OCI-LY7 (cell line): Measurements from ENCODE around the gene STAG1. TPM values are rescaled to one million over a fixed set of nuclear protein-coding genes. Genes with fewer than 3 reads are reported as not detected.
"Not testable (repeated sequence)": the region's sequence is repeated elsewhere in the genome, so short reads cannot be mapped to it uniquely, and the experiment has no call there.

Experiments
- BruUV-seq: library from RNA; stranded (reverse); fragments of 400-500 nt; replicated peaks from 2 replicates; lab custom pipeline; 2021; lab: Mats Ljungman, UMichigan
- CTCF ChIA-PET: fragments of 300-600 bp; sonication (Branson Sonifier 250); formaldehyde crosslinking; loops from one replicate; lab custom pipeline; 2022; ENCODE audit warnings: antibody characterized with exemption; ENCODE audit not compliant: unreplicated experiment; lab: Charles Lee
- POLR2A ChIA-PET: fragments of 300-600 bp; sonication (Branson Sonifier 250); formaldehyde crosslinking; loops from one replicate; lab custom pipeline; 2022; ENCODE audit warnings: antibody characterized with exemption; lab: Charles Lee
- DNase-seq: peaks from one replicate; pipeline ENCODE4 v3.0.0-alpha.2; 2015; ENCODE audit warnings: low spot score
- H2AFZ ChIP-seq: fragments of 200-600 bp; sonication (generic), shearing (Covaris generic); 2 replicates; pipeline ENCODE4 v1.6.1; 2014; ENCODE audit warnings: mild to moderate bottlenecking, antibody characterized with exemption, low read length, moderate library complexity
- H3K27ac ChIP-seq: fragments of 200-600 bp; sonication (generic); 2 replicates; pipeline ENCODE4 v1.5.1; 2014; ENCODE audit warnings: mixed run types, low read depth, mild to moderate bottlenecking, moderate library complexity, low read length, inconsistent platforms; ENCODE audit not compliant: poor library complexity, severe bottlenecking
- H3K36me3 ChIP-seq: fragments of 200-600 bp; sonication (generic); 2 replicates; pipeline ENCODE4 v1.6.1; 2014; ENCODE audit warnings: mild to moderate bottlenecking, antibody characterized with exemption, low read length, moderate library complexity, mixed read lengths; ENCODE audit not compliant: insufficient read depth
- H3K4me1 ChIP-seq: fragments of 200-600 bp; sonication (generic); 2 replicates; pipeline ENCODE4 v1.5.1; 2014; ENCODE audit warnings: mild to moderate bottlenecking, low read length; ENCODE audit not compliant: insufficient read depth, poor library complexity, severe bottlenecking
- H3K4me2 ChIP-seq: fragments of 200-600 bp; sonication (generic); 2 replicates; pipeline ENCODE4 v1.6.1; 2014; ENCODE audit warnings: mild to moderate bottlenecking, low read length
- H3K4me3 ChIP-seq: fragments of 200-600 bp; sonication (generic); 2 replicates; pipeline ENCODE4 v1.5.1; 2014; ENCODE audit warnings: mild to moderate bottlenecking, low read depth, low read length; ENCODE audit not compliant: poor library complexity, severe bottlenecking
- H3K79me2 ChIP-seq: fragments of 200-600 bp; sonication (generic); 2 replicates; pipeline ENCODE4 v1.6.1; 2016; ENCODE audit warnings: low read depth, mild to moderate bottlenecking, low read length, moderate library complexity, mixed read lengths; ENCODE audit not compliant: insufficient read depth
- H3K9me2 ChIP-seq: fragments of 200-600 bp; sonication (generic); 2 replicates; pipeline ENCODE4 v1.6.1; 2016; ENCODE audit warnings: mild to moderate bottlenecking, low read length, mixed read lengths; ENCODE audit not compliant: insufficient read depth
- H3K9me3 ChIP-seq: fragments of 200-600 bp; sonication (generic); 2 replicates; pipeline ENCODE4 v1.6.1; 2014; ENCODE audit warnings: mild to moderate bottlenecking, mixed run types, low read length, mixed read lengths
- H4K20me1 ChIP-seq: fragments of 200-600 bp; sonication (generic); 2 replicates; pipeline ENCODE4 v1.6.1; 2014; ENCODE audit warnings: mild to moderate bottlenecking, antibody characterized with exemption, low read length, moderate library complexity, mixed read lengths; ENCODE audit not compliant: insufficient read depth
- CTCF ChIP-seq: fragments of 200-600 bp; sonication (generic); conservative IDR thresholded peaks from 2 replicates; pipeline ENCODE4 v1.5.1; 2014; ENCODE audit warnings: mild to moderate bottlenecking, antibody characterized with exemption, low read length, moderate library complexity, mixed read lengths
- EZH2phosphoT487 ChIP-seq: fragments of 200-600 bp; sonication (generic); IDR thresholded peaks from 2 replicates; pipeline ENCODE4 v1.6.1; 2018; ENCODE audit warnings: low read depth, borderline replicate concordance, mild to moderate bottlenecking, mixed run types, antibody characterized with exemption, low read length, moderate library complexity, mixed read lengths
- intact Hi-C: fragments of 100-400 bp; cut with micrococcal nuclease; formaldehyde crosslinking; loops from one replicate; pipeline ENCODE4 v1.10.0; 2022; ENCODE audit not compliant: unreplicated experiment
- total RNA-seq, 2 experiments: library from RNA; depleted of rRNA in 1 of 2; stranded (reverse); fragments of >200 nt in 1 of 2; shearing (Covaris generic) in 1 of 2; gene quantifications; 2 replicates each; pipeline ENCODE4 v1.2.3, GENCODE V29; 2014 to 2022

The STAG1 gene
- total RNA-seq, 2 experiments from 2014 or later = 30.7 to 46.6 TPM

GRCh38 chr3:136617198-136617597, 135.0 kb downstream of the STAG1 start:
- no peaks in the 10 kb centered on the region for H3K9me2 ChIP-seq
- intact Hi-C loops = no loop called here
- no peaks in the 10 kb centered on the region for H4K20me1 ChIP-seq
- no peaks in the 10 kb centered on the region for H3K9me3 ChIP-seq
- TF ChIP-seq EZH2phosphoT487 (no peak), CTCF (no peak)
- H3K4me3 ChIP-seq = no peak overlapping the region
- no peak overlapping the region for H3K4me2 ChIP-seq
- no peak overlapping the region for H2AFZ ChIP-seq
- no peak for DNase-seq
- no peaks in the 10 kb centered on the region for H3K4me1 ChIP-seq
- ChIA-PET CTCF (no interaction called here), POLR2A (interaction anchor here (1.6 kb wide), 1 partner anchor 46 kb away, joined by 8 read pairs; no protein-coding TSS in a partner anchor)
- peaks cover 9% of the 10 kb centered on the region; the same call in 1 of the 2 replicates for H3K79me2 ChIP-seq
- peaks cover 40% of the 10 kb centered on the region for H3K36me3 ChIP-seq
- no peak overlapping the region for H3K27ac ChIP-seq
- BruUV-seq = no TSS peak

GRCh38 chr3:136612512-136612911, 139.7 kb downstream of the STAG1 start:
- TF ChIP-seq EZH2phosphoT487 (no peak), CTCF (no peak)
- no peak overlapping the region for H3K4me2 ChIP-seq
- no peaks in the 10 kb centered on the region for H3K9me2 ChIP-seq
- H2AFZ ChIP-seq = no peak overlapping the region
- no peaks in the 10 kb centered on the region for H3K9me3 ChIP-seq
- H3K27ac ChIP-seq = no peak overlapping the region
- ChIA-PET CTCF (no interaction called here), POLR2A (interaction anchor here (0.5 kb wide), 1 partner anchor 423 kb away, joined by 4 read pairs; no protein-coding TSS in a partner anchor)
- peaks cover 29% of the 10 kb centered on the region for H3K36me3 ChIP-seq
- H3K79me2 ChIP-seq = peaks cover 5% of the 10 kb centered on the region; the same call in 1 of the 2 replicates
- no peaks in the 10 kb centered on the region for H4K20me1 ChIP-seq
- no peaks in the 10 kb centered on the region for H3K4me1 ChIP-seq
- intact Hi-C loops = no loop called here
- no peak overlapping the region for H3K4me3 ChIP-seq
- BruUV-seq = no TSS peak
- DNase-seq = no peak

GRCh38 chr3:136606990-136607389, 145.2 kb downstream of the STAG1 start:
- no peak for DNase-seq
- CTCF ChIA-PET = no interaction called here
- Histone ChIP-seq H3K4me2 (no peak overlapping the region), H3K9me3 (no peaks in the 10 kb centered on the region), H2AFZ (no peak overlapping the region), H4K20me1 (no peaks in the 10 kb centered on the region), H3K4me3 (no peak overlapping the region), H3K27ac (no peak overlapping the region), H3K36me3 (peaks cover 34% of the 10 kb centered on the region), H3K79me2 (no peaks in the 10 kb centered on the region), H3K9me2 (no peaks in the 10 kb centered on the region), H3K4me1 (no peaks in the 10 kb centered on the region)
- intact Hi-C loops = no loop called here
- BruUV-seq = no TSS peak
- TF ChIP-seq EZH2phosphoT487 = no peak
- POLR2A ChIA-PET = no interaction called here

GRCh38 chr3:136606216-136606615, 146.0 kb downstream of the STAG1 start:
- H3K4me2 ChIP-seq, BruUV-seq, H3K4me3 ChIP-seq, H3K9me2 ChIP-seq, H3K4me1 ChIP-seq, H3K9me3 ChIP-seq, POLR2A ChIA-PET, H2AFZ ChIP-seq, intact Hi-C loops, DNase-seq, H4K20me1 ChIP-seq, H3K79me2 ChIP-seq, CTCF ChIA-PET, H3K27ac ChIP-seq: not testable (repeated sequence)
- H3K36me3 ChIP-seq = peaks cover 34% of the 10 kb centered on the region
